HepG2 (cell line): ENCODE measurements around the gene U2AF2. TPM values are rescaled to one million over a fixed set of nuclear protein-coding genes. Genes with fewer than 3 reads are reported as not detected.

Experiments used
- ETS1 ChIP-seq: sonication (generic); formaldehyde crosslinking; IDR thresholded peaks from 2 replicates; pipeline ENCODE4 v1.4.0; 2020; ENCODE audit warnings: missing genetic modification reagents
- ETV6 ChIP-seq: sonication (generic); formaldehyde crosslinking; conservative IDR thresholded peaks from 2 replicates; pipeline ENCODE4 v1.4.0; 2020; ENCODE audit warnings: missing genetic modification reagents
- FOXK1 ChIP-seq: sonication (generic); formaldehyde crosslinking; IDR thresholded peaks from 2 replicates; pipeline ENCODE4 v1.4.0; 2020; ENCODE audit warnings: low read depth, missing genetic modification reagents, borderline replicate concordance
- KLF9 ChIP-seq: IDR thresholded peaks from 2 replicates; pipeline ENCODE4 v1.6.1; 2016; ENCODE audit warnings: low read depth
- MED8 ChIP-seq: sonication (generic); formaldehyde crosslinking; IDR thresholded peaks from 2 replicates; pipeline ENCODE4 v1.8.1; 2023; ENCODE audit warnings: mild to moderate bottlenecking, missing genetic modification reagents; ENCODE audit not compliant: insufficient replicate concordance
- NFIC ChIP-seq: IDR thresholded peaks from 2 replicates; pipeline ENCODE4 v1.6.1; 2012; ENCODE audit warnings: mild to moderate bottlenecking, low read length, inconsistent platforms
- ZNF33A ChIP-seq: sonication (generic); formaldehyde crosslinking; IDR thresholded peaks from 2 replicates; pipeline ENCODE4 v1.5.1; 2020; ENCODE audit warnings: missing genetic modification reagents, mild to moderate bottlenecking, moderate library complexity, borderline replicate concordance
- ZNF746 ChIP-seq: sonication (generic); formaldehyde crosslinking; IDR thresholded peaks from 2 replicates; pipeline ENCODE4 v1.8.0; 2022; ENCODE audit warnings: mild to moderate bottlenecking, missing genetic modification reagents
- ZNF784 ChIP-seq: sonication (generic); formaldehyde crosslinking; IDR thresholded peaks from 2 replicates; pipeline ENCODE4 v1.5.1; 2020; ENCODE audit warnings: missing genetic modification reagents, mild to moderate bottlenecking, borderline replicate concordance
- polyA plus RNA-seq, 8 experiments: library from polyadenylated mRNA; depleted of rRNA in 3 of 8; stranded (reverse) in 7 of 8; unstranded in 1 of 8; fragments of >200 nt; fragmentation: Illumina TruSeq in 4 of 8; extraction: Trizol in 4 of 8; gene quantifications; 2 replicates each; pipeline versions ENCODE4 v1.2.1 to v1.2.3, GENCODE V29; 2011 to 2016; ENCODE audit warnings: low read depth in 4 of 8, missing spikeins in 1 of 8, mixed read lengths in 1 of 8; ENCODE audit not compliant: insufficient read depth in 1 of 8
- total RNA-seq, 5 experiments: library from RNA; depleted of rRNA; stranded (reverse); fragments of >200 nt; fragmentation: Illumina TruSeq; extraction: Trizol; gene quantifications; 2 replicates each; pipeline ENCODE4 v1.2.3, GENCODE V29; 2016; ENCODE audit warnings: low read depth in 1 of 5
- TF ChIP-seq, protein P1 (sequence below): sonication (generic); formaldehyde crosslinking; IDR thresholded peaks from 2 replicates; pipeline ENCODE4 v1.5.0; 2020; ENCODE audit warnings: missing genetic modification reagents, mild to moderate bottlenecking, borderline replicate concordance
- TF ChIP-seq, protein P2 (sequence below): IDR thresholded peaks from 2 replicates; pipeline ENCODE4 v1.6.1; 2012; ENCODE audit warnings: low read depth, low read length, improper control_type of control experiment

The U2AF2 gene
- total and polyA plus RNA-seq, 2 of the 13 experiments (the other 11 are each of a cell fraction or from before 2014, with no cell fraction given): 84.3 to 124 TPM

- no peak for TF ChIP-seq NFIC
- no peak for TF ChIP-seq MED8
- no peak for TF ChIP-seq ZNF784 (CRISPR knock-in tag)
- TF ChIP-seq, protein P1, sequence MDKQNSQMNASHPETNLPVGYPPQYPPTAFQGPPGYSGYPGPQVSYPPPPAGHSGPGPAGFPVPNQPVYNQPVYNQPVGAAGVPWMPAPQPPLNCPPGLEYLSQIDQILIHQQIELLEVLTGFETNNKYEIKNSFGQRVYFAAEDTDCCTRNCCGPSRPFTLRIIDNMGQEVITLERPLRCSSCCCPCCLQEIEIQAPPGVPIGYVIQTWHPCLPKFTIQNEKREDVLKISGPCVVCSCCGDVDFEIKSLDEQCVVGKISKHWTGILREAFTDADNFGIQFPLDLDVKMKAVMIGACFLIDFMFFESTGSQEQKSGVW (CRISPR knock-in tag): no peak
- no peak for TF ChIP-seq ZNF33A (CRISPR knock-in tag)
- TF ChIP-seq FOXK1 (CRISPR knock-in tag): no peak
- TF ChIP-seq ZNF746 (CRISPR knock-in tag): peak; percentile 45; the same call in 1 of the 2 replicates
- no peak for TF ChIP-seq KLF9
- TF ChIP-seq, protein P2, sequence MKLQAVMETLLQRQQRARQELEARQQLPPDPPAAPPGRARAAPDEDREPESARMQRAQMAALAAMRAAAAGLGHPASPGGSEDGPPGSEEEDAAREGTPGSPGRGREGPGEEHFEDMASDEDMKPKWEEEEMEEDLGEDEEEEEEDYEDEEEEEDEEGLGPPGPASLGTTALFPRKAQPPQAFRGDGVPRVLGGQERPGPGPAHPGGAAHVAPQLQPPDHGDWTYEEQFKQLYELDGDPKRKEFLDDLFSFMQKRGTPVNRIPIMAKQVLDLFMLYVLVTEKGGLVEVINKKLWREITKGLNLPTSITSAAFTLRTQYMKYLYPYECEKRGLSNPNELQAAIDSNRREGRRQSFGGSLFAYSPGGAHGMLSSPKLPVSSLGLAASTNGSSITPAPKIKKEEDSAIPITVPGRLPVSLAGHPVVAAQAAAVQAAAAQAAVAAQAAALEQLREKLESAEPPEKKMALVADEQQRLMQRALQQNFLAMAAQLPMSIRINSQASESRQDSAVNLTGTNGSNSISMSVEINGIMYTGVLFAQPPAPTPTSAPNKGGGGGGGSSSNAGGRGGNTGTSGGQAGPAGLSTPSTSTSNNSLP: no peak
- 0 out of 2 replicates have a peak, but pooled peaks have one; percentile 12 for TF ChIP-seq ETV6 (CRISPR knock-in tag)
- TF ChIP-seq ETS1: no peak
These were observed 14.0 kb upstream of the U2AF2 start, which contains the start of gene ZNF580 (continued) for GRCh38 chr19:55640577-55641425.
